GM04504 (cell line): ENCODE results near the gene EFNA3.

Experiments used
- DNase-seq: peaks from one replicate; pipeline ENCODE4 v3.0.0-alpha.2; 2012; ENCODE audit warnings: low read depth

EFNA3 gene

DNA sequence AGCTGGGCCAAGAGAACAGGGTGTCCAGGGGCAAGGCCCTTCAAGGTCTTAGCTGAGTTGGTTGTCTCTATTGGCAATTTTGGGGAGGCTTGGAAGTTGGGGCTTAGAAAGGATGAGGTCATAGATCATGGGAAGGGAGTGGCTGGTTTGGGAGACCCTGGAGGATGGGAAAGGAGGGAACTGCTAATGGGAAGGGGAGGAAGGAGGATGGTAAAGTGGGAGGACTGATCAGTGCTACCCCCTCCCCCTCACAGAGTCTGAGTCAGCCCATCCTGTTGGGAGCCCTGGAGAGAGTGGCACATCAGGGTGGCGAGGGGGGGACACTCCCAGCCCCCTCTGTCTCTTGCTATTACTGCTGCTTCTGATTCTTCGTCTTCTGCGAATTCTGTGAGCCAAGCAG is 10.0 kb upstream of the EFNA3 start:
- no peak for DNase-seq

- DNase-seq, result no peak
These were observed 9.0 kb upstream of the EFNA3 start for GRCh38 chr1:155069551-155070157.

DNA sequence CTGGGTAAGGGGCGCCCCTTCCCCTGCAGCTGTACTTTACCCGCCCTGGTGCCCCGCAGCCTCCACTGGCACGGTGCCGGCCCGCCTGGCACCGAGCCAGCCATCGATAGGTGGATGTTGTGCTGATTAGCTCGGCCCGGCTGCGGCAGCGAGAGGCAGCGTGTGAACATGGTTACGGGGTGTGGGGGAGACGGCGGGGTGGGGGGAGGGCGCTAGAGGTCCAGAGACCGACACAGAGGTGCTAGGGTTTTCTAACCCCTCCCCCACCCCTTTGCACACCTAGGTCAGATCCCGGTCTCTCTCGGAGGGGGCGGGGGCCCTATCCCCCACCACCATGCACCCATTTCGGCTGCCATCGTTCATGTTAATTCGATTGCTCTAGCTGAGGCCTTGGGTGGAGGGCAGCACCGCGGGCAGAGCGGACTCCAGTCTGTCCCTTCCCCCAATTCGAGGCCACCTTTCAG is 8.4 kb upstream of the EFNA3 start:
- no peak for DNase-seq

DNA sequence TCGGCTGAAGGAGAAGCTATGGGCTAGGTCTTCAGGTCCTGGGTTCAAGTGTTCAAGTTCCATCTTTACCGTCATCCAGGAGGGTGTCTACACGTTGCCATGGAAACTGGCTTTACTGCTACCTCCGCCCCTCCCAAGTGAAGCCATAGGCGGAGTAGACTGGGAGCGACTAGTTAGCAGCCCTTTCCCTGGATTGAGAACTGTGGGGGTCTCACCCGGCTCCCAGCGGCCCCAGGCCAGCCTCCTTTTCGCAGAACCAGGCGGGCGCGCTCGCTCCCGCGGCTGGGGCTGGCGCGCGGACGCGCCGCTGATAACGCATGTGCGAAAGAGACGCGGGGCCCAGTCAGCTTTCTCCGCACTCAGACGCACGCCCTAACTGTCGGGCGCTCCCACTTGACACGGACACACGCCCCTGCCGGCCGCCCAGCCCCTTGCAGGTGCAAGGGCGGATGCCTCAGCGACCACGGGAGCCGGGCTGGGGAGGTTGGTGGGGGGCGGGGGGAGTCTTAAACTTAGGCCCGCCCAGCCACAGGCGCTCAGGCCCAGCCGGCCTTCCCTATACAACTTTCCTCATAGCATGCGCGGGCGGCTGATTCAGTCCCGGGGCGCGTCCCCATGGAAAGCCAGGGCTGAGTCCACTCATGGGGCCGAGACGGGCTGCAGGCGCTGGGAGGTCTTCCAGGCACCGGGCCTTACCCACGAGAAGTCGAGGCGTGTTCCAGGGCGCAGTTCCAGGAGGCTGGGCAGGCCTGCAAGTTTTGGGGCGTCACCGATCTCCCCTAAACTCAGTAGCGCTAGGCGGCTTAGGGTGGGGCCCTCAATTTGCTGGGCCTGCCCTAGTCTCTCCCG is 7.7 kb upstream of the EFNA3 start:
- peak; percentile 36 for DNase-seq

DNA sequence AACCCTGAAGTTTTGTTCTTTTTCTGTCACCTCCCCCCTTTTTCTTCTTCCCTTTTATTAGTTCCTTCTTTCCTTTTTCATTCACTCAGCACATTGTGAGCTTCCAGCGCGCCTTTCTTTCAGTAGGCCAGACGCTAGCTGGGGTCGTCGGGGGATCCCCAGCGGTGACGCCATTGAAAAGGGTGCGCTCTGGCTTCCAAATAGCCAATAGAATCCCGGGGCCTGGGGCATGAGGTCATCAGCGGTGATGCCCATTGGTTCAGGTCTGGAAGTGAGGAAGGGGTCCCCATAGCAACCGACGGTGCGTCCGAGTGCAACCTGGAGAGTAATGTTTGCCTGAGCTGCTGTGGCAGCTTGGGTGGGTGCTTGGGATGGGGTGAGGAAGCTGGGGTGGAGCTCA is 6.9 kb upstream of the EFNA3 start:
- no peak for DNase-seq

DNA sequence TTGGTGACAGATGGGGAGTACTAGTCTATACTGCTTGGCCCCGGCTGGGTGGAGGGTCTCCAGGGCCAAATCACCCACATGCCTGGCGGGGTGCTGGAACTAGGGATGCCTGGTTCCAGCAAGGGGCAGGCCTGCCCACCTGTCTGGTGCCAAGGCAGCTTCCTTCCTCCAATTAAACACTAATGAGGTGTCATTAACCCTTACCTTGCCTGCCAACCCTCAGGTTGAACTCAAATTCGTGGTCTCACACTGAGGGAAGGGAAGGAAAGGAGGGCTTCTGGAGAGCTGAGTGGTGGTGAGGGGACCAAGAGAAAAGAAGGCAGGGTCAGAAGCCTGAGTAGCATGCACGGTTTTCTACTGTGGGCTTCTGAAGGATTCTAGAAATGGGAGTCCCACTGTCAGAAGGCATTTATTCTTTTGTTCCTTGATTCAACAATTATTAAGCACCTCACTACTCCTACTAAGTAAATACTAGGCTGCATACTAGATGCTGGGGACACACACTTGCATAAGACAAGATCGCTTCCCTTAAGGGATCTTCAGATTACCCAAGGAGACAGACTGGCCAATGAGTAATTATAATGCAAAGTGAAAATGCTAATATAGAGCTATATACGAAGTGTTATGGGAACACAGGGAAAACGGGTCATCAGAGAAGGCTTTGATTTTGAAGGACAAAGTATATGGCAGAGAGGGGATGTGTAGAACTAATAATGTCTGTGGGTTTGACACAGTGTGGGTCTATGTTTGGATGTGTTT is 5.9 kb upstream of the EFNA3 start:
- DNase-seq, result no peak

GRCh38 chr1:155073377-155074242 is 5.0 kb upstream of the EFNA3 start:
- DNase-seq, result no peak

DNA sequence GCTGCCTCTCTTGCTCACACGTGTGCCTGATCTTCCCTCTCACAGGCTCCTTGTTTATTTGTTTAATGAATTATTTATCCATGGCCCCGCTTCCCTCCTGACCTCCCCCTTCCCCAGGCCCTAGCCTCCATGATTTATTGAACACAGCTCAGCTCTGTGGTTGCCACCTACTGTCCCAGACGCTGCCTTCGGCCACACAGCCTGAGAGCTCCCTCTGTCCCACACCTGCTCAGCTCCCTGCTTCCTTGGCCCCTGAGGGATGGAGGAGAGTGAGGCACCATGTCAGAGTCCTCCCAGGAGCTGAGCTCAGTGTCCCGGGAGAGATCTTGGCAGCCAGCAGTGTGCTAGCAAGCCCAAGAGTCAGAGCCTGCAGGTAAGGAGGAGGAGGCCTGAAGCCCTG is 3.1 kb upstream of the EFNA3 start:
- DNase-seq, result no peak

DNA sequence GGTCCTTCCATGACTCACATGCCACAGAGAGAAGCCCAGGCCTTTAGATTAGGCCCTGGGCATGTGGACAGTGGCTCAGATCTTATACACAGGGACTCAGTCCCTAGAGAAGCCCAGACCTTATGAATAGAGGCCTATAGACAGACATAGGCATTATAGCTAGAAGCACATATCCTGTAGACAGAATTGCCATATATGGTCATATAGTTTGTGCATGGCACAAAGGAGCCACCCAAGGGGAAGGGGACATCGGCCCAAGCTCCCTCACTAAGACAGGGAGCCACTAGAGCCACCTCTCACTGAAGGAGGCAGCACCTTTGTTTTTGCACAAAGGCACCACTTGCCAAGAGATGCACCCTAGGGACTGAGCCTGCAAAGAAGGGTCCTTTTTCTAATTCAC is 2.3 kb upstream of the EFNA3 start:
- no peak for DNase-seq

DNA sequence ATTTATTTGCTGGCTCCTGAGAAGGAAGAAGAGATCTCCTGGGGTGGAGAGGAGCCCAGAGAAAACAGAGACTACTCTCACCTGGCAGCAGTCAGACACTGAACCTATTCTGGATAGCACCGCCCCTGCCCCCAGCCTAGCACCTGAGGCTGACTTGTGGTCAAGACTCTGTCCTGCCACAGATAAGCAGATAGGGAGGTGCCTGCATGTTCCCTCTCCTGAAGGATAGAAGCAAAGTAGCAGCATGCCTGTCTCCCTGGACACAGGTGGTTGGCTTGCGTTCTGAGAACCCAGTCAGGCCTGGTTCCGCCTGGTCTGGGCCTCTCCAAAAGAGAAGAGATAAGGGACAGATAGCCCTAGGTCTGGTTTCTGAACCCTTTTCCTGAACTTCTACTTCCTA is 1.3 kb upstream of the EFNA3 start:
- no peak for DNase-seq

GRCh38 chr1:155077758-155078445 is 735 bp upstream of the EFNA3 start:
- no peak for DNase-seq

DNA sequence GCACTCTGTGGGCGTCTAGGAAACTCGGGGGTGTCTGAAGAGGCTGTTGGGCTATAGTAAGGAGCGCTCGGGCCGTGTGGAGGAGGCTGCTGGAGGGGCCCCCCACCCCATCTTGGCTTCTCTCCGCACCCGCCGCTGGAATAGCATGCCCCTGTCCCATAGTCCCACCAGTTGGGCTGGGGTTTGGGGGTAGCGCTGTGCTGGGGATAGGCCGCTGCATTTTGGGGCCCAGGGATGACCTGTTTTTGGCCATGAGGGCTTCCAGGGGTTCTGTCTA is 511 bp downstream of the EFNA3 start:
- no peak for DNase-seq

- no peak for DNase-seq
These were observed 1.1 kb downstream of the EFNA3 start for GRCh38 chr1:155079487-155080311.

- DNase-seq, result no peak
These were observed 1.9 kb downstream of the EFNA3 start for GRCh38 chr1:155080312-155081228.

- no peak for DNase-seq
These were observed 3.0 kb downstream of the EFNA3 start for GRCh38 chr1:155081472-155082300.

DNA sequence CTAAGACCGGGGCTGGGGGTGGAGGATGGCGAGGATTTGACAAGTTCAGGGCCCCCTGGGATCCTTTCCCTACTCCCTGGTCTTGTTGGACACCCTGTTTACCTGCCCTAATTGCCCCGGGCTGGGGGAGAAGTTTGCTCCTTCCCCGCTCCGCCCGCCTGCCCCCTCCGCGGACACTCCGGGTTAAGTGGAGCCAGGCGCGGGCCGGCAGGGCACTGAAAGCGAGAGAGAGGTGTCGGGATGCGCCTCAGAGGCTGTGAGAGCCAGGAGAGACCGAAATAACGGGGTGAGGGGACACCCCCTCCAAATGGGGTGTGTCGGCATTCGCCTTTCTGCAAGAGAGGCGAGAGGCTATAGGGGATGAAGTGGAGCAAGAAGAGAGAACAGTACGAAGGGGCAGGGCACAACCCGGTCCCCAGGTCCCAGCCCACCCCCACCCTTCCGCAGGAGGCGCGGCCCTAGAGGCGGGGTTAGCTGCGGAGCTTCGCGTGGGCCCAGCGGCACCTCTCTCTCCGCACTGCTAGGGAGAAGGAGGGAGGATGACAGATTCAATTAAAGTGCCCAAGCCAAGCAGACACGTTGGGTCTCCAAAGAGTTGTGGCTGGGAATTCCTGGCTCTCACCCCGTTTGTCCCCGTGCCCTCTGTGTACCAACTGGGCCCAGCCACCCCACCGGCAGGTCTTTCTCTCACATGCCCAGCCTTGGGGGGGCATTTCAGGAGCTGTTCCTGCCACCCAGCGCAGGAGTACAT is 3.8 kb downstream of the EFNA3 start:
- no peak for DNase-seq

DNA sequence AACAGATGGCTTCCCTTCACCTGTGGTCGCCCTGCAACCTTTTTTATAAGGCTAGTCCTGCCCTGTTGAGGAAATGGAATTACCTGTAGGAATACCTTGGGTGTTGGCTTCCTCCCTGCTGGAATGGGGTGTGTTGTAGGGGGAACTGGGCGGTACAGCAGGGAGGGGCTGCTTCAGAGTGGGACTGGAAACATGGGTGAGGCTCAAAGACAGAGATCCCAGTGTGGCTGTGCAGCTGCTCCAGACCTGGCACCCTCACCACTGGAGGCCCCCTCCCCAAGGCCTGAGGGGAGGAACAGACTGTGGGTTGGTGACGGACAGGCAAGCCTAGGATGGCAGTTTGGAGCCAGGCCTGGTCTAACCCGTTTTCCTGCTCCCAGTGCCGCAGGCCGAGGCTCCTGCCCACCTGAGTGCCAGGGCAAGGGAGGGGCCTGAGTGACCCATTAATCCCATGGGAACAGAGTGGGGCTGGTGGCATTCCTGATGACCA is 4.5 kb downstream of the EFNA3 start:
- no peak for DNase-seq
